Right forelimb (tissue), 1 donor: ENCODE results near the gene NAV3.

Source experiments
- DNase-seq: peaks from one replicate; pipeline ENCODE4 v3.0.0-alpha.2; 2018

NAV3 gene

DNA sequence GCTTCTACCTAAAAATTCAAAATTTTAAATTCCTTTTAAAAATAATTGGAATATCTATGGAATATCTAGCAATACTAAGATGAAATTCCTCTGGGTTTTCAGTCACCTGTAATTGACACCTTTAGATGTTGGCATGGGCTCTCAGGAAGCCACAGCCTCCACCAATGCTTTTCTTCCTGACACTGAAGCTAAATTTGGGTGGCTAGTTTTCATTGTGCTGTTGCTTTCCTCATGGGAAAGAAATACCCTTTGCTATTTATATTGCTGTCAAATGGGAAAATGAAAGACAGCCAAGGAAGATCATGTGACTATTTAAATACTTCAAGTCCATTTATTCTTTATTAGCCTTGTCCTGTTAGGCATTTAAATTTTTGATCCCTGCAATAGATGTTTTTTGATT is 313.0 kb downstream of the NAV3 start:
- no peak for DNase-seq

GRCh38 chr12:78145398-78145797 is 314.7 kb downstream of the NAV3 start:
- DNase-seq, result no peak

GRCh38 chr12:78146365-78146772 is 315.7 kb downstream of the NAV3 start:
- DNase-seq, result no peak

DNA sequence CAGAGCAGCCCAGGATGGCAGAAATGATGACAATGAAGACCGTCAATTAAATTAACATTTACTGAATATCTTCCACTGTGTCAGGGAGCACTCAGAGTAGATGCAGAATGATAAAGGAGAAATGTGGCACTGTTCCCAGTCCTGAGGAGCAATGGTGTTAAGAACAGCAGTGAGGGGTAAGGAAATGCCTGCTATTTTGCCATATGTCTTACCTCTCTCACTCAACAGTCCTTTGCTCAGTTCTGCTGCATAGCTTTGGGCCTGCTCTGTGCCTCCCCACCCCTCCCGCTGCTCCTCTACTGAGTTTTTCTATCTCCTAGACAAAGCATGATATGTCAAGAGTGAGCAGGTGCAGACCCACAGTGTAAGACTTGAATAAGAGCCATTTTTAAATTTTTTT is 318.8 kb downstream of the NAV3 start:
- no peak for DNase-seq

- DNase-seq, result no peak
These were observed 324.9 kb downstream of the NAV3 start for GRCh38 chr12:78155546-78155945.

GRCh38 chr12:78156751-78157150 is 326.1 kb downstream of the NAV3 start:
- DNase-seq, result no peak

DNA sequence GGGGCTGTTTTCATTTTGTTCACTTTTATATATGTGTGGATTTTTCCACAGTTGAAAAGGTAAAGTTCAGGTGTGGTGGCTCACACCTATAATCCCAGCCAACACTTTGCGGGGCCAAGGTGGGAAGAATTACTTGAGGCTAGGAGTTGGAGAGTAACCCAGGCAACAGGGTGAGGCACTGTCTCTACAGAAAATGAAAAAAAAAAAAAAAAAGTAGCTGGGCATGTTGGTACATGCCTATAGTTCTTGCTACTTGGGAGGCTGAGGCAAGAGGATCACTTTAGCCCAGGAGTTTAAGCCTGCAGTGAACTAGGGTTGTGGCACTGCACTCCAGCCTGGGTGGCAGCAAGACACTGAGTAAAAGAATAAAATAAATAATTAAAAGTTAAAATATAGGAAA is 326.5 kb downstream of the NAV3 start:
- no peak for DNase-seq

DNA sequence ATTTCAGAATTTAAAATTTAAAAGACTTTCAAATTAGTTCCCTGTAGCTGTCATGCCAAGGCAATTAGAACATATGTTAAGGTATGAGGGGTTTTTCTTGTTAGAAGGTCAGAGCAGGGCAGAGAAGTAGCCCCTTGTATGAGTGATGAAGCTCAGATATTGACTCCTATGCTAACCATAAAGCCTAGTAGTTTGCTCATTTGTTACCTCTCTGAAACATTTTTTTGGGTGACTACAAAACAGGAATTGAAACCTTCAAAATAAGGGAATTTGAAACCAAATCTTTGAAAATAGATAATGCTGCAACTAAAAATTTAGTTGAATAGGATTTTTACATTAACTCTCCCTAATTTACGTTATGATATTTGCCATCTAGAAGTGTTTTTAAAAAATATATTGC is 333.5 kb downstream of the NAV3 start:
- no peak for DNase-seq

DNA sequence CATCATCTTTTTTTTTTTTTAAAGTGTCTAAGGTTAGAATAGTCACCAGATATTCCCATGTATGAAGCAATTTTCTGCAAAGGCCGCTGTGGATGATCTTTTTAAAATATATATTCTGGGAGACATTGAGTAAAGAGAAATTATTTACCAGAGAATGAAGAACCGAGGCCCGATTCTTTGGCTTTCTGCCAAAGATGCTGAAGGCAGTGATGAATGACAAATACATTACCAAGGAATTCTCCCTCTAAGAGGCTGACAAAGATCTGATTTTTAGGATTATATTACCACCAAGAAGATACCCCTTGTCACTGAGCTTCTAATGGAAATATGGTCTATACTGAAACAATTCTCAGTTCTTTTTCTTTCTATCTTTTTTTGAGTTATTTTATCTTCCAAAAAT is 336.8 kb downstream of the NAV3 start:
- no peak for DNase-seq

GRCh38 chr12:78171061-78171460 is 340.4 kb downstream of the NAV3 start:
- DNase-seq, result no peak

DNA sequence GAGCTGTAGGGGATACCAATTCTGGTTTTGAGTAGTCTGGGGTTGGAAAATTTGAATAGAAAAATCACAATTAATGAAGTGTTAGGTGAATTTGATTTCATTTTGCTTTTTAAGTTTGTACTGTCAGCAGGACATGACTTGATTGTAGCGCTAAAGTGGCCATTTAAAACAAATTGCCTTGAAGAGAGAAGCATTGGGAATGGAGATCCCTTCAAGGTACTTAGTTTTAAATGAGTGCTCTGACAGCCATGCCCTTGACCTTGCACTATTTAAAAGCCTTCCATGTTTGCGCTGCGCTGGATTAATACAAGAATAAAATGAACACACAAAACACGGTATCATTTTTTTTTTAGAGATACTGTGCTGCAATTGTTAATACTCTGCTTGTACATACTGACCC is 345.9 kb downstream of the NAV3 start:
- DNase-seq, result no peak

DNA sequence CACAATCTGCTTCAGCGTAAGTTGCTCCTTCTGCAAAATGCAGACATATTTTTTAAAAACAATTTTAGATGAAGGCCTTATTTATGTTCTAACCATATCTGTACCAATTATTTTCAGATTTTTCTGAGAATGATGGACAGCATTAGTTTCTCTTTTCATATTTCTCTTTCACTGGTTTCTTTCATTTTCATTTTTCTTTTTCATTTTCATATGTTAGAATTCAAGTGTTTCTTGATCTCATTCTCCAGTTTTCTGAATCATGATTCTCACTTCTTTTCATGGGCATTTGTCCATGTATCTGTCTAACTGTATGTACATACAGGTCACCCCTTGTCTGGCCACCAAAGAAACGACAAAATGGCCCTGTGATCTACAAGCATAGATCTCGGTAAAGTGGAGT is 346.6 kb downstream of the NAV3 start:
- DNase-seq, result no peak

GRCh38 chr12:78179346-78179745 is 348.7 kb downstream of the NAV3 start:
- DNase-seq, result no peak

- DNase-seq, result no peak
These were observed 351.0 kb downstream of the NAV3 start for GRCh38 chr12:78181544-78182162.

DNA sequence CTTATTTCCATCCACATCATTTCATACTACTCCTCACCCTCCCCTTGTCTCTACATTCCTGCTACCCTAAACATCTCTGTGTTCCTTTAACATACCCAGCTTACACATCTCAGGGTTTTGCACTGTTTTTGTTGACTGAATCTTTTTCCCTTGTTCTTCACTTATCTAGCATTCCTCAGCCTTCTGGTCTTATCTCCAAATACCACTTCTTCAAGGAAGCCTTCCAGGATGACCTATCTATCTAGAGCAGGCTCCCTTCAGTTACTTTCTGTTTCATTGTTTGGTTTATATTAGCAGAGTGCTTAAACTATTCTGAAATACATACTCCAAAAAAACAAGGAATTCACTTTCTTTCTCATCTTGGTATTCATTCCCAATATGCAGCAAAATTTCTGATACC is 353.1 kb downstream of the NAV3 start:
- DNase-seq, result no peak

- DNase-seq, result no peak
These were observed 354.4 kb downstream of the NAV3 start for GRCh38 chr12:78185109-78185508.

GRCh38 chr12:78185651-78186050 is 355.0 kb downstream of the NAV3 start:
- no peak for DNase-seq

GRCh38 chr12:78186670-78187069 is 356.0 kb downstream of the NAV3 start:
- DNase-seq, result no peak

GRCh38 chr12:78187741-78188140 is 357.0 kb downstream of the NAV3 start:
- no peak for DNase-seq

DNA sequence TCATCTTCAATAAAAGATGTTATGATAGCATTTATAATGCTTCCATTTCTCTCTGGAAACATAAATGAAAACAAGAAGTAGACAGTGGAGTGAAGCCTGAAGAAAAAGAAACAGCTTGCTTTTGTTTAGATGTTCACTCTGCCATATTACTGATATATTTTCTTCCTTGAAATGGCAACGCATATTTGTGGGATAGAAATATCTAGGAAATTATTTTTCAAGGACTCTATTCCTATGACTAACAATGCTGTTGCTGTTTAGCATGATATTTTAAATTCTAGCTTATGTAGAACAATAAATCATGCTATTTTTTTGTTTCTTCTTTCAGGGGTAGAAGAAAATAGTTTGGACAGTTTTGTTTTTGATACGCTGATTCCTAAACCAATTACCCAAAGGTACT is 359.0 kb downstream of the NAV3 start:
- DNase-seq, result no peak

GRCh38 chr12:78191611-78192010 is 360.9 kb downstream of the NAV3 start:
- DNase-seq, result no peak

DNA sequence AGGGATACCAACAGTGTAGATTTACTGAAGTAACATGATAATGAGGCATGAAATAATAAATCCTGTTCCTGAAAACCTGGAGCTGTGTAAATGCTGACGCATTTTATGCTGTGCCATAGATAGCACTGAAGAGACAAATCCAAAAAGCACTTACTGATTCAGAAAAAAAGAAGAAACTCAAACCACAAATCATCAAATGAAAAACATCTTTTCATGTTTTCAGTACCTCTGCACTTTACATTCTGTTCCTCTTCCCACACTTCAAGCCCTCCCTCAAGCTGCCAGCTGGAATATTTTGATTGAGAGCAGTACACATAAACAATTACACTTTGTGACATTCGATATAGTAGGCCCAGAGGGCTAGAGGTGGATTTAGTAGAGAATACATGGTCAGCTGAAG is 362.3 kb downstream of the NAV3 start:
- DNase-seq, result no peak

DNA sequence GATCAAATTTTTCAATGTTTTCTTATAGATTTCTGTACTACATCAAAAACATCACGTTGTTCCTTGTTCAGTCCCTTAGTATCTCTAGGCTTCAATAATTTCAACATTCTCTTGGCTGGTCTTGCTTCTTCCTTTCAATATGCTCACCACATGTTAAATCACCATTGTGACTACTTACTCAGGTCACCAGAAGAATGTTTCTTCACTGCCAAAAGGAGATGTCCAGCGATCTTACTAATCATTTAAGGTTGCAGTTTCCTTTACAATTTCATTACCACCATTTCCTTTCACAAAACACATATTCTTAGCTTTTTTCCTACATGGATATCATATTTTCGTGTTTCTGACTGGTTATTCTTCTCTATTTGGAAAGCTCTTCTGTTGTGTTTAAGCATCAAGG is 363.8 kb downstream of the NAV3 start:
- no peak for DNase-seq

GRCh38 chr12:78198896-78199295 is 368.2 kb downstream of the NAV3 start:
- no peak for DNase-seq

DNA sequence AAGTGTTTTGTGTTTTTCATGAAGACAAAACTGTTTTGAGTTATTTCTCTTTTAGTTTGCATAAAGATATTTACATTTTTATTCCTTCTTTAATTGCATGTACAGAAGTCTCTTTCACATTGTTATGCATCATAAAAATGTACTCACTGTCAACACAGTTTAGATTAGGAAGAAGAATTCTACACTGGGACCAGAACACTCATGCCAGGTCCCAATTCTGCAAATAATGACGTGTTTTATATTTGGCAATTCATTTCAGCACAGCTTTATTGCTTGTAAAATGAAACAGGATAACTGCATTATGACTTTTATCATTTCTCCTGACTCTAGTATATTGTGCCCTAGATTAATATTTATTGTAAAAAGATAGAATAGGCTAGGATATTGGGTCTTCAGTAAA is 369.2 kb downstream of the NAV3 start:
- DNase-seq, result no peak

DNA sequence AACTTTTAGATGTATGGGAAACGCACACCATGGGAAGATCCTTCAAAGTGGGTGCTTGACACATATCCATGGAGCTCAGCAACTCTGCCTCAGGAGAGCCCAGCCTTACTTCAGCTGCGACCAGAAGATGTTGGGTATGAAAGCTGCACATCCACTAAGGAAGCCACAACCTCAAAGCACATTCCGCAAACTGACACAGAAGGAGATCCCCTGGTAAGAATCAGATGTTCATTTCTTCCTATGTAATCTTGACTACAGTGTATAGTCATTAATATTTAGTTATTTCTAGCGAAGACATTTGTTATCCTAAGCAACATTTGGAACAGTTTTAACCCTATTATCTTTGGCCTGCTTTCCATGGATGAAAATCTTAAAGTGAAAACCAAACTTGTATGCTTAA is 374.2 kb downstream of the NAV3 start:
- no peak for DNase-seq
